Panc1 (cell line): ENCODE data around the gene LCN6. TPM values are rescaled to one million over a fixed set of nuclear protein-coding genes. Genes with fewer than 3 reads are reported as not detected.

Experiments
- ATAC-seq: fragments of 200-7000 bp; cut with Tn5 transposase; 2 replicates; pipeline ENCODE4 v1.9.1; 2020; ENCODE audit warnings: mild to moderate bottlenecking, moderate library complexity
- BruUV-seq: library from RNA; stranded (reverse); fragments of 400-500 nt; replicated peaks from 2 replicates; lab custom pipeline; 2021; lab: Mats Ljungman, UMichigan
- CTCF ChIA-PET: fragments of 300-600 bp; sonication (Branson Sonifier 250); formaldehyde crosslinking; loops from one replicate; lab custom pipeline; 2022; ENCODE audit warnings: antibody characterized with exemption; lab: Charles Lee
- POLR2A ChIA-PET: fragments of 300-600 bp; sonication (Branson Sonifier 250); formaldehyde crosslinking; loops from one replicate; lab custom pipeline; 2022; ENCODE audit warnings: antibody characterized with exemption; lab: Charles Lee
- DNase-seq: peaks from one replicate; pipeline ENCODE4 v3.0.0-alpha.2; 2010; ENCODE audit warnings: low read depth, low spot score
- H3K27ac ChIP-seq: 2 replicates; pipeline ENCODE4 v1.5.1; 2011; ENCODE audit warnings: mild to moderate bottlenecking, low read length, inconsistent platforms
- H3K27me3 ChIP-seq: fragments of 200-500 bp; sonication (Bioruptor generic); 2 replicates; pipeline ENCODE4 v1.6.0; 2014; ENCODE audit warnings: low read length, inconsistent platforms; ENCODE audit not compliant: control insufficient read depth, insufficient read depth
- H3K36me3 ChIP-seq: fragments of 200-500 bp; sonication (Bioruptor generic); 2 replicates; pipeline ENCODE4 v1.5.1; 2014; ENCODE audit warnings: inconsistent platforms, mild to moderate bottlenecking, low read length, moderate library complexity; ENCODE audit not compliant: control insufficient read depth, insufficient read depth
- H3K4me1 ChIP-seq: 2 replicates; pipeline ENCODE4 v1.5.1; 2011; ENCODE audit warnings: inconsistent platforms, mild to moderate bottlenecking, low read length, moderate library complexity; ENCODE audit not compliant: control insufficient read depth, insufficient read depth
- H3K4me3 ChIP-seq, 2 experiments: 2 replicates each; pipeline ENCODE4 v1.5.1; 2011 to 2012; ENCODE audit warnings: low read depth in 2 of 2, low read length in 2 of 2, mild to moderate bottlenecking in 2 of 2, inconsistent platforms in 1 of 2, moderate library complexity in 1 of 2
- H3K9me3 ChIP-seq: fragments of 200-500 bp; sonication (Bioruptor generic); 2 replicates; pipeline ENCODE4 v1.5.1; 2014; ENCODE audit warnings: low read depth, mild to moderate bottlenecking, inconsistent platforms, low read length, moderate library complexity; ENCODE audit not compliant: control insufficient read depth, insufficient read depth
- POLR2AphosphoS5 ChIP-seq: IDR thresholded peaks from 2 replicates; pipeline ENCODE4 v1.6.1; 2012; ENCODE audit warnings: mild to moderate bottlenecking, low read depth, low read length, moderate library complexity
- in situ Hi-C: cut with HindIII; loops from 2 replicates; pipeline ENCODE4 v1.10.0; 2016; ENCODE audit warnings: low sequenced_read_pairs, low pct_unique_long_range_greater_than_20kb
- intact Hi-C: fragments of 100-400 bp; cut with micrococcal nuclease; formaldehyde crosslinking; loops from one replicate; pipeline ENCODE4 v1.10.0; 2022; ENCODE audit not compliant: unreplicated experiment
- microRNA-seq: library from miRNA; unstranded; fragments of <30 nt; microRNA quantifications from one replicate; pipeline ENCODE4 v1.1.0, GENCODE V29; 2020; ENCODE audit not compliant: unreplicated experiment
- total RNA-seq: library from RNA; stranded (reverse); gene quantifications from one replicate; pipeline ENCODE4 v1.2.1, GENCODE V29; 2021; ENCODE audit not compliant: unreplicated experiment
- TF ChIP-seq, protein P1 (sequence below): fragments of 450-650 bp; IDR thresholded peaks from 2 replicates; pipeline ENCODE4 v1.5.1; 2017; ENCODE audit warnings: mild to moderate bottlenecking

Gene LCN6
- total RNA-seq, 1 experiment from 2014 or later = not detected

DNA sequence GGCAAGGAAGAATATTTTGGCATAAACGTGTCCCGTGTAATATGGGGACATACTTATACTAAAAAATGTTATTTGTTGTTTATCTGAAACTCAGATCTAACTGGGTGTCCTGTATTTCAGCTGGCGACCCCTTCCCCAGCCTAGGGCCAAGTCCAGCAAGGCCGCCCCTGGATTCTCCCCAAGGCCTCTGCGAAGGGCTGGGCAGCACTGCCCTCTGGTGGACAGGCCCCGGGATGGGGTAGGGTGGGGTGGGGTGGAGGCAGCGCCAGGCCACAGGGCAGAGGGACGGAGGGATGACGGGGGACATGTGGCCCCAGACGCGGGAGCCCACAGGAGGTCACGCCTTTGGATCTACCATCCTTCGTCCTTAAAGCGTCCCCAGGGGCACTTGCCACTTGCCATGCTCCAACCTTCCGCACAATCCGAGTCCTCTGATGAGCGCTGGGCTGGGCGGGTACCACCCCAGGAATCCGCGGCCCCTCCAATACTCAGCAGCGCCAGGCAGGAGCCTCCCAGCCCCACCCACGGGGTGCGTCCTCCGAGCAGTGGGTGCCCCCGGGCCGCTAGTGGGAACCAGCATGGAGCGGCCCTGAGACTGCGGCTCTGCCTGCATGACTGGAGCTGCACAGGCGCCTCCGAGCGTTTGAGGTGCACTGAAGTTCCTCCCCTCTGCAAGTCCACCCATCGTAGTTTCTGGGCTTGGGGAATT, 54.0 kb downstream of the LCN6 start:
- no TSS peak for BruUV-seq
- POLR2A ChIA-PET = interaction anchor here (0.7 kb wide), 1 partner anchor 277 kb away, joined by 4 read pairs; no protein-coding TSS in a partner anchor
- no peak for DNase-seq
- intact Hi-C loops (no loop called here), in situ Hi-C loops (no loop called here)
- no peaks in the 10 kb centered on the region for H3K36me3 ChIP-seq
- ATAC-seq = peak; percentile 89
- H3K27me3 ChIP-seq = no peaks in the 10 kb centered on the region
- TF ChIP-seq POLR2AphosphoS5 = no peak
- TF ChIP-seq, protein P1, sequence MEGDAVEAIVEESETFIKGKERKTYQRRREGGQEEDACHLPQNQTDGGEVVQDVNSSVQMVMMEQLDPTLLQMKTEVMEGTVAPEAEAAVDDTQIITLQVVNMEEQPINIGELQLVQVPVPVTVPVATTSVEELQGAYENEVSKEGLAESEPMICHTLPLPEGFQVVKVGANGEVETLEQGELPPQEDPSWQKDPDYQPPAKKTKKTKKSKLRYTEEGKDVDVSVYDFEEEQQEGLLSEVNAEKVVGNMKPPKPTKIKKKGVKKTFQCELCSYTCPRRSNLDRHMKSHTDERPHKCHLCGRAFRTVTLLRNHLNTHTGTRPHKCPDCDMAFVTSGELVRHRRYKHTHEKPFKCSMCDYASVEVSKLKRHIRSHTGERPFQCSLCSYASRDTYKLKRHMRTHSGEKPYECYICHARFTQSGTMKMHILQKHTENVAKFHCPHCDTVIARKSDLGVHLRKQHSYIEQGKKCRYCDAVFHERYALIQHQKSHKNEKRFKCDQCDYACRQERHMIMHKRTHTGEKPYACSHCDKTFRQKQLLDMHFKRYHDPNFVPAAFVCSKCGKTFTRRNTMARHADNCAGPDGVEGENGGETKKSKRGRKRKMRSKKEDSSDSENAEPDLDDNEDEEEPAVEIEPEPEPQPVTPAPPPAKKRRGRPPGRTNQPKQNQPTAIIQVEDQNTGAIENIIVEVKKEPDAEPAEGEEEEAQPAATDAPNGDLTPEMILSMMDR = peak; percentile 90
- H3K4me1 ChIP-seq = peaks cover 44% of the 10 kb centered on the region
- H3K9me3 ChIP-seq = no peaks in the 10 kb centered on the region
- CTCF ChIA-PET = interaction anchor here (0.6 to 1.0 kb wide), 2 partner anchors 27 to 29 kb away, joined by 3 read pairs; no protein-coding TSS in a partner anchor
- H3K4me3 ChIP-seq = peak overlapping the region; percentile 22 to 45
- peak overlapping the region; percentile 66 for H3K27ac ChIP-seq

Small RNA genes within 50 kb of the gene (microRNA-seq; reads per million reads assigned to microRNA genes)
- not detected for gene MIR6722

Other genes with a start within 250 kb of the LCN6 start
- 13.4 TPM for gene NOTCH1, start 202.5 kb downstream of the LCN6 start, total RNA-seq
- 42.3 TPM for gene EGFL7, start 85.6 kb downstream of the LCN6 start, total RNA-seq
- 77.9 TPM for gene AGPAT2, start 61.1 kb downstream of the LCN6 start, total RNA-seq
- 10.6 TPM for gene DIPK1B, start 36.0 kb downstream of the LCN6 start, total RNA-seq
- gene LCN10, start 5.6 kb downstream of the LCN6 start, total RNA-seq = not detected
- not detected for gene LCN8, start 9.7 kb upstream of the LCN6 start, total RNA-seq
- 0.05 TPM for gene LCN15, start 16.0 kb upstream of the LCN6 start, total RNA-seq
- 53.5 TPM for gene TMEM141, start 42.8 kb upstream of the LCN6 start, total RNA-seq
- gene CCDC183, start 47.8 kb upstream of the LCN6 start, total RNA-seq = 0.62 TPM
- gene RABL6, start 59.4 kb upstream of the LCN6 start, total RNA-seq = 106 TPM
- 7.2 TPM for gene AJM1, start 94.0 kb upstream of the LCN6 start, total RNA-seq
- gene PHPT1, start 100.9 kb upstream of the LCN6 start, total RNA-seq = 204 TPM
- 6.3 TPM for gene MAMDC4, start 103.8 kb upstream of the LCN6 start, total RNA-seq
- 270 TPM for gene EDF1, start 117.8 kb upstream of the LCN6 start, total RNA-seq
- gene TRAF2, start 138.0 kb upstream of the LCN6 start, total RNA-seq = 48.7 TPM
- 72.6 TPM for gene FBXW5, start 196.2 kb upstream of the LCN6 start, total RNA-seq
- 2.9 TPM for gene C8G, start 196.7 kb upstream of the LCN6 start, total RNA-seq
- 2.5 TPM for gene LCN12, start 203.7 kb upstream of the LCN6 start, total RNA-seq
- gene PTGDS, start 229.0 kb upstream of the LCN6 start, total RNA-seq = 13.7 TPM
- gene LCNL1, start 234.5 kb upstream of the LCN6 start, total RNA-seq = 0.82 TPM
- gene PAXX, start 243.9 kb upstream of the LCN6 start, total RNA-seq = 64.0 TPM
- 6.2 TPM for gene CLIC3, start 248.0 kb upstream of the LCN6 start, total RNA-seq